ENCODE data around the gene DDX60. TPM values are rescaled to one million over a fixed set of nuclear protein-coding genes. Genes with fewer than 3 reads are reported as not detected.
"Not testable (repeated sequence)": the region's sequence is repeated elsewhere in the genome, so short reads cannot be mapped to it uniquely, and the experiment has no call there.

DDX60 gene
- total RNA-seq, 1 experiment from 2014 or later = 9.2 TPM

- Histone ChIP-seq H3K4me1 (ENCODE audit: low read length) (no peaks in the 10 kb centered on the region), H3K9me2 (replicated peaks; ENCODE audit: insufficient read depth, low read length) (no peaks in the 10 kb centered on the region), H3K4me3 (ENCODE audit: low read length) (no peak overlapping the region), H3K27ac (ENCODE audit: low read length) (no peak overlapping the region), H3K9ac (ENCODE audit: low read length) (no peak overlapping the region), H2AFZ (ENCODE audit: low read length) (no peak overlapping the region), H3K36me3 (ENCODE audit: insufficient read depth, low read length) (no peaks in the 10 kb centered on the region), H3K4me2 (ENCODE audit: low read depth, low read length, poor library complexity, severe bottlenecking) (no peak overlapping the region), H3K27me3 (ENCODE audit: low read length) (no peaks in the 10 kb centered on the region), H3K9me3 (ENCODE audit: low read length) (no peaks in the 10 kb centered on the region), H3K79me2 (ENCODE audit: low read length) (no peaks in the 10 kb centered on the region), H4K20me1 (ENCODE audit: insufficient read depth, low read depth, low read length) (no peaks in the 10 kb centered on the region)
- DNase-seq = no peak
Observed at GRCh38 chr4:168309781-168310180, 8.8 kb downstream of the DDX60 start.

- Histone ChIP-seq H2AFZ (ENCODE audit: low read length) (no peak overlapping the region), H3K9me3 (ENCODE audit: low read length) (no peaks in the 10 kb centered on the region), H3K36me3 (ENCODE audit: insufficient read depth, low read length) (no peaks in the 10 kb centered on the region), H3K9ac (ENCODE audit: low read length) (no peak overlapping the region), H3K9me2 (replicated peaks; ENCODE audit: insufficient read depth, low read length) (no peaks in the 10 kb centered on the region), H3K4me3 (ENCODE audit: low read length) (no peak overlapping the region), H3K27ac (ENCODE audit: low read length) (no peak overlapping the region), H4K20me1 (ENCODE audit: insufficient read depth, low read depth, low read length) (no peaks in the 10 kb centered on the region), H3K79me2 (ENCODE audit: low read length) (no peaks in the 10 kb centered on the region), H3K27me3 (ENCODE audit: low read length) (no peaks in the 10 kb centered on the region), H3K4me2 (ENCODE audit: low read depth, low read length, poor library complexity, severe bottlenecking) (no peak overlapping the region), H3K4me1 (ENCODE audit: low read length) (no peaks in the 10 kb centered on the region)
- DNase-seq = no peak
Observed at GRCh38 chr4:168308912-168309311, 9.6 kb downstream of the DDX60 start.

GRCh38 chr4:168306476-168306875 is 12.1 kb downstream of the DDX60 start:
- no peaks in the 10 kb centered on the region for H3K36me3 ChIP-seq (ENCODE audit: insufficient read depth, low read length)
- H3K4me3 ChIP-seq (ENCODE audit: low read length) = no peak overlapping the region
- no peak overlapping the region for H3K27ac ChIP-seq (ENCODE audit: low read length)
- H3K9me2 ChIP-seq (replicated peaks; ENCODE audit: insufficient read depth, low read length) = no peaks in the 10 kb centered on the region
- H3K4me1 ChIP-seq (ENCODE audit: low read length) = no peaks in the 10 kb centered on the region
- DNase-seq = no peak
- H4K20me1 ChIP-seq (ENCODE audit: insufficient read depth, low read depth, low read length) = no peaks in the 10 kb centered on the region
- H3K9me3 ChIP-seq (ENCODE audit: low read length) = no peaks in the 10 kb centered on the region
- no peak overlapping the region for H3K4me2 ChIP-seq (ENCODE audit: low read depth, low read length, poor library complexity, severe bottlenecking)
- no peak overlapping the region for H2AFZ ChIP-seq (ENCODE audit: low read length)
- no peaks in the 10 kb centered on the region for H3K27me3 ChIP-seq (ENCODE audit: low read length)
- no peak overlapping the region for H3K9ac ChIP-seq (ENCODE audit: low read length)
- no peaks in the 10 kb centered on the region for H3K79me2 ChIP-seq (ENCODE audit: low read length)

- no peaks in the 10 kb centered on the region for H3K4me1 ChIP-seq (ENCODE audit: low read length)
- no peaks in the 10 kb centered on the region for H3K36me3 ChIP-seq (ENCODE audit: insufficient read depth, low read length)
- no peak overlapping the region for H2AFZ ChIP-seq (ENCODE audit: low read length)
- no peak overlapping the region for H3K27ac ChIP-seq (ENCODE audit: low read length)
- H3K9me3 ChIP-seq (ENCODE audit: low read length) = no peaks in the 10 kb centered on the region
- DNase-seq = no peak
- no peak overlapping the region for H3K4me2 ChIP-seq (ENCODE audit: low read depth, low read length, poor library complexity, severe bottlenecking)
- no peak overlapping the region for H3K9ac ChIP-seq (ENCODE audit: low read length)
- no peaks in the 10 kb centered on the region for H3K9me2 ChIP-seq (replicated peaks; ENCODE audit: insufficient read depth, low read length)
- H3K4me3 ChIP-seq (ENCODE audit: low read length) = no peak overlapping the region
- no peaks in the 10 kb centered on the region for H3K27me3 ChIP-seq (ENCODE audit: low read length)
- no peaks in the 10 kb centered on the region for H4K20me1 ChIP-seq (ENCODE audit: insufficient read depth, low read depth, low read length)
- H3K79me2 ChIP-seq (ENCODE audit: low read length) = no peaks in the 10 kb centered on the region
Observed at GRCh38 chr4:168304744-168305459, 13.7 kb downstream of the DDX60 start.

- not testable (repeated sequence) for H3K27ac ChIP-seq (ENCODE audit: low read length); H3K9me3 ChIP-seq (ENCODE audit: low read length); H2AFZ ChIP-seq (ENCODE audit: low read length); H4K20me1 ChIP-seq (ENCODE audit: insufficient read depth, low read depth, low read length); H3K4me1 ChIP-seq (ENCODE audit: low read length); H3K4me3 ChIP-seq (ENCODE audit: low read length); H3K79me2 ChIP-seq (ENCODE audit: low read length); H3K4me2 ChIP-seq (ENCODE audit: low read depth, low read length, poor library complexity, severe bottlenecking); H3K9ac ChIP-seq (ENCODE audit: low read length); H3K36me3 ChIP-seq (ENCODE audit: insufficient read depth, low read length); H3K27me3 ChIP-seq (ENCODE audit: low read length); H3K9me2 ChIP-seq (replicated peaks; ENCODE audit: insufficient read depth, low read length)
- peak; percentile 38 for DNase-seq
Observed at GRCh38 chr4:168303430-168303829, 15.1 kb downstream of the DDX60 start.

GRCh38 chr4:168293386-168293975 is 25.1 kb downstream of the DDX60 start:
- DNase-seq = no peak
- Histone ChIP-seq H3K4me3 (ENCODE audit: low read length) (no peak overlapping the region), H3K4me1 (ENCODE audit: low read length) (no peaks in the 10 kb centered on the region), H3K27ac (ENCODE audit: low read length) (no peak overlapping the region), H3K4me2 (ENCODE audit: low read depth, low read length, poor library complexity, severe bottlenecking) (no peak overlapping the region), H3K27me3 (ENCODE audit: low read length) (no peaks in the 10 kb centered on the region), H3K9me3 (ENCODE audit: low read length) (no peaks in the 10 kb centered on the region), H3K79me2 (ENCODE audit: low read length) (no peaks in the 10 kb centered on the region), H3K9ac (ENCODE audit: low read length) (no peak overlapping the region), H4K20me1 (ENCODE audit: insufficient read depth, low read depth, low read length) (no peaks in the 10 kb centered on the region), H2AFZ (ENCODE audit: low read length) (no peak overlapping the region), H3K36me3 (ENCODE audit: insufficient read depth, low read length) (no peaks in the 10 kb centered on the region), H3K9me2 (replicated peaks; ENCODE audit: insufficient read depth, low read length) (no peaks in the 10 kb centered on the region)

GRCh38 chr4:168291242-168291641 is 27.3 kb downstream of the DDX60 start:
- Histone ChIP-seq H2AFZ (ENCODE audit: low read length) (no peak overlapping the region), H3K27ac (ENCODE audit: low read length) (no peak overlapping the region), H3K9me3 (ENCODE audit: low read length) (no peaks in the 10 kb centered on the region), H4K20me1 (ENCODE audit: insufficient read depth, low read depth, low read length) (no peaks in the 10 kb centered on the region), H3K9me2 (replicated peaks; ENCODE audit: insufficient read depth, low read length) (no peaks in the 10 kb centered on the region), H3K79me2 (ENCODE audit: low read length) (no peaks in the 10 kb centered on the region), H3K27me3 (ENCODE audit: low read length) (no peaks in the 10 kb centered on the region), H3K36me3 (ENCODE audit: insufficient read depth, low read length) (no peaks in the 10 kb centered on the region), H3K9ac (ENCODE audit: low read length) (no peak overlapping the region), H3K4me2 (ENCODE audit: low read depth, low read length, poor library complexity, severe bottlenecking) (no peak overlapping the region), H3K4me1 (ENCODE audit: low read length) (no peaks in the 10 kb centered on the region), H3K4me3 (ENCODE audit: low read length) (no peak overlapping the region)
- DNase-seq = no peak

- not testable (repeated sequence) for H3K9me2 ChIP-seq (replicated peaks; ENCODE audit: insufficient read depth, low read length); H3K4me2 ChIP-seq (ENCODE audit: low read depth, low read length, poor library complexity, severe bottlenecking); H2AFZ ChIP-seq (ENCODE audit: low read length); H4K20me1 ChIP-seq (ENCODE audit: insufficient read depth, low read depth, low read length); H3K36me3 ChIP-seq (ENCODE audit: insufficient read depth, low read length); H3K9ac ChIP-seq (ENCODE audit: low read length); DNase-seq; H3K4me3 ChIP-seq (ENCODE audit: low read length); H3K79me2 ChIP-seq (ENCODE audit: low read length); H3K4me1 ChIP-seq (ENCODE audit: low read length); H3K27ac ChIP-seq (ENCODE audit: low read length); H3K9me3 ChIP-seq (ENCODE audit: low read length); H3K27me3 ChIP-seq (ENCODE audit: low read length)
Observed at GRCh38 chr4:168285850-168286249, 32.7 kb downstream of the DDX60 start.

Measured in Karpas-422 (cell line).